Prostate gland (tissue), 2 donors: ENCODE results near the gene PARP16. TPM values are rescaled to one million over a fixed set of nuclear protein-coding genes. Genes with fewer than 3 reads are reported as not detected.
"Not testable (repeated sequence)": the region's sequence is repeated elsewhere in the genome, so short reads cannot be mapped to it uniquely, and the experiment has no call there.

ENCODE experiments used
- DNase-seq: peaks from one replicate; pipeline ENCODE4 v3.0.0-alpha.2; 2019; ENCODE audit warnings: low spot score
- H3K27ac ChIP-seq, 2 donors: fragments of 200-600 bp; sonication (generic); 2 replicates each; pipeline ENCODE4 v1.5.1; 2017 to 2019
- H3K27me3 ChIP-seq: fragments of 200-600 bp; sonication (generic); replicated peaks from 2 replicates; pipeline ENCODE4 v1.5.1; 2019; ENCODE audit not compliant: insufficient read depth
- H3K36me3 ChIP-seq, 2 donors: fragments of 200-600 bp; sonication (generic); 1 replicate in 1 of 2; 2 replicates in 1 of 2; pipeline versions ENCODE4 v1.5.1 to v1.8.1; 2017 to 2019
- H3K4me1 ChIP-seq: fragments of 200-600 bp; sonication (generic); replicated peaks from 2 replicates; pipeline ENCODE4 v1.5.1; 2019
- H3K4me3 ChIP-seq, 2 donors: fragments of 200-600 bp; sonication (generic); 2 replicates each; pipeline ENCODE4 v1.5.1; 2017 to 2019
- H3K9me3 ChIP-seq: fragments of 200-600 bp; sonication (generic); 2 replicates; pipeline ENCODE4 v1.5.1; 2017
- CTCF ChIP-seq, 4 experiments: fragments of 200-600 bp in 2 of 4; fragments of 450-650 bp in 2 of 4; sonication (generic) in 2 of 4; IDR thresholded peaks; 1 replicate in 3 of 4; 2 replicates in 1 of 4; pipeline ENCODE4 v1.5.1; 2016 to 2019; ENCODE audit warnings: antibody characterized with exemption in 4 of 4, mild to moderate bottlenecking in 2 of 4, moderate library complexity in 2 of 4
- POLR2A ChIP-seq: fragments of 450-650 bp; IDR thresholded peaks from one replicate; pipeline ENCODE4 v1.6.1; 2016; ENCODE audit warnings: antibody characterized with exemption, mild to moderate bottlenecking
- POLR2AphosphoS5 ChIP-seq: sonication (generic); formaldehyde crosslinking; IDR thresholded peaks from one replicate; pipeline ENCODE4 v1.6.1; 2017; ENCODE audit warnings: antibody characterized with exemption
- WGBS: methylation state at CpG from one replicate; pipeline ENCODE4 v1.1.5; 2018; 5-methylcytosine and 5-hydroxymethylcytosine counted together
- intact Hi-C: fragments of 100-400 bp; cut with DNase I; formaldehyde crosslinking; loops from one replicate; pipeline ENCODE4 v1.14.2; 2022
- total RNA-seq, 2 donors: library from RNA; depleted of rRNA; stranded (reverse); fragments of >200 nt; gene quantifications; one replicate each; pipeline ENCODE4 v1.1.0, GENCODE V29; 2016

PARP16 gene
- total RNA-seq, 2 donors from 2014 or later = 13.0 to 17.0 TPM

GRCh38 chr15:65246026-65246714 is 40.5 kb downstream of the PARP16 start:
- intact Hi-C loops = no loop called here
- TF ChIP-seq CTCF (IDR thresholded peaks at IDR 0.05) (no peak), POLR2A (no peak), POLR2AphosphoS5 (no peak)
- Histone ChIP-seq H3K4me1 (no peaks in the 10 kb centered on the region), H3K4me3 (no peak overlapping the region), H3K36me3 (no peaks in the 10 kb centered on the region), H3K27me3 (no peaks in the 10 kb centered on the region), H3K27ac (no peak overlapping the region), H3K9me3 (no peaks in the 10 kb centered on the region)
- WGBS = 42% methylated on average over 8 of the region's 8 CpGs
- DNase-seq = no peak

- no peak overlapping the region for H3K27ac ChIP-seq
- no peak for DNase-seq
- H3K36me3 ChIP-seq = no peaks in the 10 kb centered on the region
- no peak overlapping the region for H3K4me3 ChIP-seq
- no peaks in the 10 kb centered on the region for H3K4me1 ChIP-seq
- no peak for TF ChIP-seq CTCF (IDR thresholded peaks at IDR 0.05)
- no peaks in the 10 kb centered on the region for H3K27me3 ChIP-seq
- 85% methylated on average over 11 of the region's 11 CpGs for WGBS
- no peaks in the 10 kb centered on the region for H3K9me3 ChIP-seq
- intact Hi-C loops = no loop called here
Observed at GRCh38 chr15:65245096-65245856, 41.4 kb downstream of the PARP16 start.

- TF ChIP-seq POLR2A = no peak
- no peaks in the 10 kb centered on the region for H3K9me3 ChIP-seq
- intact Hi-C loops = no loop called here
Observed at GRCh38 chr15:65244638-65245037, 42.0 kb downstream of the PARP16 start.

DNA sequence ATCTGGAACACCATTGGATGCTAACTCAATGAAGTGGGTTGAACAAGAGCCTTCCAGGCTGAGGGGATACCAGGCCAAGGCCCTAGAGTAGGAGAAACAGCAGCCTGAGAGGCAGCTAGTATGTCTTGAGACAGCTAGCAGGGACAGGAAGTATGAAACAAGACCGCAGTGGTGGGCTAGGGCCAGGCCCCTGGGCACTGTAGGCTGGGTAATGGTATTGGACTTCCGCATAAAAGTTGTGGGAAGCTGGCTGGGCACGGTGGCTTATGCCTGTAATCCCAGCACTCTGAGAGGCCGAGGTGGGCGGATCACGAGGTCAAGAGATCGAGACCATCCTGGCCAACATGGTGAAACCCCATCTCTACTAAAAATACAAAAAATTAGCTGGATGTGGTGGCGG is 50.2 kb downstream of the PARP16 start:
- H3K36me3 ChIP-seq, H3K4me1 ChIP-seq, H3K27ac ChIP-seq, intact Hi-C loops, DNase-seq, H3K9me3 ChIP-seq, H3K27me3 ChIP-seq, H3K4me3 ChIP-seq: not testable (repeated sequence)
- 95% methylated on average over 8 of the region's 8 CpGs for WGBS

More at GRCh38 chr15:65244638-65245037, 42.0 kb downstream of the PARP16 start:
- Histone ChIP-seq H3K4me1 (no peaks in the 10 kb centered on the region), H3K4me3 (no peak overlapping the region), H3K27ac (no peak overlapping the region), H3K36me3 (no peaks in the 10 kb centered on the region), H3K27me3 (no peaks in the 10 kb centered on the region)
- no peak for DNase-seq

DNA sequence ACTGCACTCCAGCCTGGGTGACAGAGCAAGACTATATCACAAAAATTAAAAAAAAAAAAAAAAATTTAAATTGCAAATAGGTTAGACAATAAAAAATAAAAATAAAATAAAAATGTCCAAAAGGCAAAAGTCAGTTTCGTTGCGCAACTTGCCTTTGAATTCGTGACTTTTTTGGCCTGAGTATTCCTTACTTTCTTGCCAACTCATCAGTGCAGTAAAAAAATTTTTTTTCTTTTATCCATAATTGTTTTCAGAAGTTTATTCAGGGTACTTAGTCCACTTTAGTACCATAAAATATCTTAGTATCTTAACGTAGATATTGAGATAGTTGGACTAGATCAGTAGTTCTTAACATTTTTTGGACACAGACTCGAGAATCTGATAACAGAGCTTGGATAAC is 53.0 kb downstream of the PARP16 start:
- intact Hi-C loops = no loop called here
- Histone ChIP-seq H3K4me1 (no peaks in the 10 kb centered on the region), H3K4me3 (no peak overlapping the region), H3K27me3 (no peaks in the 10 kb centered on the region), H3K36me3 (no peaks in the 10 kb centered on the region), H3K27ac (no peak overlapping the region), H3K9me3 (no peaks in the 10 kb centered on the region)
- no peak for DNase-seq
- WGBS = 69% methylated on average over 5 of the region's 5 CpGs
- TF ChIP-seq CTCF (IDR thresholded peaks at IDR 0.05) (no peak), POLR2A (no peak), POLR2AphosphoS5 (no peak)

DNA sequence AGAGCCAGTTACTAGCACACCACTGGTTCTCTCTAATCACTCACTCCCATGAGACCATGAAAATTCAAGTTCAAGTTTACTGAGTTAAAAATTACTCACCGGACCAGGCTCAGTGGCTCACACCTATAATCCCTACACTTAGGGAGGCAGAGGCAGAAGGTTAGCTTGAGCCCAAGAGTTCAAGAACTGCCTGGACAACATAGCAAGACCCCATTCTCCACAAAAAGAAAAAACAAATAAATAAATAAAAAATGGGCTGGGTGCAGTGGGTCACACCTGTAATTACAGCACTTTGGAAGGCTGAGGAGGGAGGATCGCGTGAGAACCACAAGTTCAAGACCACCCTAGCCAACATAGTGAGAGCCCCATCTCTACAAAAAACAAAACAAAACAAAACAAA is 54.2 kb downstream of the PARP16 start:
- WGBS = 100% methylated on average over 3 of the region's 3 CpGs
- TF ChIP-seq POLR2AphosphoS5 (no peak), POLR2A (no peak), CTCF (IDR thresholded peaks at IDR 0.05) (no peak)
- intact Hi-C loops = no loop called here

More for the DNA sequence above, 54.2 kb downstream of the PARP16 start:
- Histone ChIP-seq H3K4me3 (no peak overlapping the region), H3K27me3 (no peaks in the 10 kb centered on the region), H3K27ac (no peak overlapping the region), H3K9me3 (no peaks in the 10 kb centered on the region), H3K36me3 (no peaks in the 10 kb centered on the region), H3K4me1 (no peaks in the 10 kb centered on the region)
- DNase-seq = no peak
